ENCODE data around the gene EXT2. TPM values are rescaled to one million over a fixed set of nuclear protein-coding genes. Genes with fewer than 3 reads are reported as not detected.

Gene EXT2
- total RNA-seq, 4 donors from 2014 or later: 63.9 to 66.6 (median 65.9) TPM

- H3K4me3 ChIP-seq: no peak overlapping the region
- no peak for TF ChIP-seq CTCF (IDR thresholded peaks at IDR 0.05)
- no peak for TF ChIP-seq POLR2AphosphoS5 (IDR thresholded peaks at IDR 0.05)
- WGBS, 2 donors (ENCODE audit: low coverage in 1 of 2): 88 to 90% methylated on average over 4 to 5 of the region's 5 CpGs
- peaks cover 0 to 17% (median 0%) of the 10 kb centered on the region in 3 donors for H3K4me1 ChIP-seq
- no peaks in the 10 kb centered on the region for H3K27me3 ChIP-seq
- H3K36me3 ChIP-seq: peaks cover 0 to 39% of the 10 kb centered on the region in 2 donors
- no peak overlapping the region for H3K27ac ChIP-seq
- ATAC-seq: no peak
- H3K9me3 ChIP-seq: no peaks in the 10 kb centered on the region
Observed at GRCh38 chr11:44104481-44105294, 9.2 kb downstream of the EXT2 start.

GRCh38 chr11:44108260-44108659 lies 12.8 kb downstream of the EXT2 start:
- TF ChIP-seq POLR2AphosphoS5 (IDR thresholded peaks at IDR 0.05): no peak
- TF ChIP-seq POLR2A (IDR thresholded peaks at IDR 0.05): no peak
- no peak for TF ChIP-seq EP300 (IDR thresholded peaks at IDR 0.05)
- no peak for ATAC-seq
- WGBS, 2 donors (ENCODE audit: low coverage in 1 of 2): 81 to 94% methylated on average over 6 of the region's 6 CpGs
- H3K4me1 ChIP-seq: peaks cover 3 to 26% (median 5%) of the 10 kb centered on the region in 3 donors
- H3K36me3 ChIP-seq: peaks cover 0 to 33% of the 10 kb centered on the region in 2 donors
- no peaks in the 10 kb centered on the region for H3K27me3 ChIP-seq
- no peak overlapping the region for H3K27ac ChIP-seq
- no peak overlapping the region for H3K4me3 ChIP-seq
- H3K9me3 ChIP-seq: no peaks in the 10 kb centered on the region

DNA sequence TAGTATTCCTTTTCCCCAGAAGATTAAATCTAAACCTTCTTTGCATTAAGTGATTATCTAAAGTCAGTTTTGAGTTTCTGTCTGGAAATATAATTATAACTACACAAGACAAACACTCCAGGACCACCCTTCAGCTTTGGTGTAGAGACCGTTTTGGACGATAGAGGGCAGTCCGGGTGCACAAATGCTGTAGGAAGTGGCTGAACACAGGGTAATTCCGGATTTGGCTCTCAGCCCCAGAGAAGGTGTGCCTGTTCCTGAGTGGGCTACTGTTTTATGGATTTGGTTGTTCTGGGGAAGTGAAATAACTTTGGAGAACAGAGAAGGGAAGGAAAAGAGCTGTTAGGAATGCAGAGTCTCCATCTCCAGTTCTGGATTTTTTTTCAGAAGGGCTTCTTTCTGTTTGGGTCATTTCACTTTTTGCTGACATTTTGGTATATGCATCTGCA lies 14.8 kb downstream of the EXT2 start:
- WGBS, 2 donors (ENCODE audit: low coverage in 1 of 2): 0 to 11% methylated on average over 4 of the region's 4 CpGs
- Histone ChIP-seq H3K4me3 (no peak overlapping the region), H3K27ac (no peak overlapping the region), H3K36me3 (peaks cover 0 to 49% of the 10 kb centered on the region in 2 donors), H3K27me3 (no peaks in the 10 kb centered on the region), H3K9me3 (no peaks in the 10 kb centered on the region), H3K4me1 (peaks cover 3 to 26% (median 5%) of the 10 kb centered on the region in 3 donors)
- no peak for ATAC-seq
- TF ChIP-seq EP300 (IDR thresholded peaks at IDR 0.05): no peak
- TF ChIP-seq CTCF (IDR thresholded peaks at IDR 0.05): peak; percentile 46 to 65 (median 48)

DNA sequence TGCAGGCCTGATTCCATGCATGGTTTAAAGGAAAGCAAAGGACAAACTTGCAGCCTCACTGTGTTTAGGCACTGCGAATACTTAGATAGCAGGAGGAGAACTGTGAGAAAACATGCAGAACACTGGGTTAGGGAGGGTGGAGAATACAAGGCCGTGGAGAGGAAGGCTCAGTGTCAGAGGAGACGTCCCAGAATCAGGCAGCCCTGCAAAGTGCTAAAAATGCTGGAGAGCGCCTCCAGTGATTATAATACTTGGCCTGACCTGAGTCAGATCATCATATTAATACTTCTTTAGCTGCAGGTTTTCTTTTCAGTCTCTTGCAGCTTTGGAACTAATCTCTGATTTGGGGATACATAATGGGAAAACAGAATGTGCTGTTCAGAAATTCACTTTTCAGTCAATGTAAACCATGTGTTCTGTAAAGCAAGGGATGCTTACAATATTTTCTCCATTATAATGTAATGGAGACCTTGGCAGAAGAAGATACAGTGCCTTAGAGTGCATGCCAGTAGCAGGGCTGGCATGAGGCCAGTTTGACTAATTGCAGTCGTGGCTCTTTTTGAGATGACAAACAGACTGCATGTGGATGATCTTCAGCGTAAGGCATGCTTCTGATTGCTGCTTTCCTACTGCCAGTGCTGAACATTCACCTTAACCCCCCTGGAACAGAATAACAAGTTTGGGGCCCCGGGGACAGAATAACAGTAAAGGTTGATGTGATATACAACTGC lies 16.8 kb downstream of the EXT2 start:
- H3K4me1 ChIP-seq: peaks cover 3 to 26% (median 5%) of the 10 kb centered on the region in 3 donors
- peaks cover 0 to 63% of the 10 kb centered on the region in 2 donors for H3K36me3 ChIP-seq
- TF ChIP-seq POLR2AphosphoS5 (IDR thresholded peaks at IDR 0.05): peak; percentile 30
- TF ChIP-seq EP300 (IDR thresholded peaks at IDR 0.05): no peak
- no peak for TF ChIP-seq CTCF (IDR thresholded peaks at IDR 0.05)
- no peak for TF ChIP-seq POLR2A (IDR thresholded peaks at IDR 0.05)
- H3K9me3 ChIP-seq: no peaks in the 10 kb centered on the region
- no peaks in the 10 kb centered on the region for H3K27me3 ChIP-seq
- WGBS, 2 donors (ENCODE audit: low coverage in 1 of 2): 14 to 50% methylated on average over 4 to 7 of the region's 7 CpGs
- H3K27ac ChIP-seq: no peak overlapping the region
- H3K4me3 ChIP-seq: no peak overlapping the region
- no peak for ATAC-seq

DNA sequence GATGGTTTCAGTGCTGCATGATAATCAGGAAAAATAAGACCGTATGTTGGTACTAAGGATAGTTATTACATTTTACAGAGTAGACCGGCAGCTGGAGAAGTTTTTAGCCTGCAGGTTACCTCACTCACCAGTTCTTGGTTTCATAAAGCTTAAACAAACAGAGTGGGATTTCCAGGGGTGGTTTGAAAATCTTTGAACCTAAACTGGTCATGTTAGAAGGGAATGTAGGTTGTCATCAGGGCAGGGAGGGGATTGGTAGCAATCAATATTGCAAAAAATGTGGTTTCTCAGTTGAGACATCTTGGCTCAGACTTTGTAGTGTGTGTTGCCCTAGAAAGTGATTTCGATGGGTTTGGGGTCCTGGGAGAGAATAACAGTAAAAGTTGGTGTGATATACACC lies 17.5 kb downstream of the EXT2 start:
- H3K36me3 ChIP-seq: peaks cover 3 to 62% of the 10 kb centered on the region in 2 donors
- 83 to 90% methylated on average over 3 of the region's 3 CpGs for WGBS, 2 donors (ENCODE audit: low coverage in 1 of 2)
- TF ChIP-seq POLR2A (IDR thresholded peaks at IDR 0.05) (no peak), EP300 (IDR thresholded peaks at IDR 0.05) (no peak), CTCF (IDR thresholded peaks at IDR 0.05) (no peak), POLR2AphosphoS5 (IDR thresholded peaks at IDR 0.05) (no peak)
- ATAC-seq: no peak
- no peak overlapping the region for H3K27ac ChIP-seq
- H3K27me3 ChIP-seq: no peaks in the 10 kb centered on the region
- H3K4me3 ChIP-seq: no peak overlapping the region
- peaks cover 3 to 26% (median 5%) of the 10 kb centered on the region in 3 donors for H3K4me1 ChIP-seq
- no peaks in the 10 kb centered on the region for H3K9me3 ChIP-seq
